GM23338 (cell line): ENCODE measurements around the gene TTC3. TPM values are rescaled to one million over a fixed set of nuclear protein-coding genes. Genes with fewer than 3 reads are reported as not detected.

Experiments used
- ATAC-seq: fragments of 200-7000 bp; cut with Tn5 transposase; 3 replicates; pipeline ENCODE4 v1.9.1; 2020
- DNase-seq: peaks from one replicate; pipeline ENCODE4 v3.0.0-alpha.2; 2015; ENCODE audit warnings: low spot score
- H2AFZ ChIP-seq: fragments of 200-600 bp; sonication (generic); 2 replicates; pipeline ENCODE4 v1.8.0; 2016; ENCODE audit warnings: antibody characterized with exemption, mild to moderate bottlenecking, moderate library complexity
- H3F3A ChIP-seq: fragments of 200-600 bp; sonication (generic); replicated peaks from 2 replicates; pipeline ENCODE4 v1.8.0; 2017; ENCODE audit warnings: antibody characterized with exemption, mixed run types, low read depth
- H3K27ac ChIP-seq: fragments of 200-600 bp; sonication (generic); 2 replicates; pipeline ENCODE4 v1.6.1; 2016; ENCODE audit warnings: low read depth
- H3K27me3 ChIP-seq: fragments of 200-600 bp; sonication (generic); 2 replicates; pipeline ENCODE4 v1.8.0; 2016; ENCODE audit warnings: mild to moderate bottlenecking, mixed run types, moderate library complexity; ENCODE audit not compliant: insufficient read depth
- H3K36me3 ChIP-seq: fragments of 200-600 bp; sonication (generic); 2 replicates; pipeline ENCODE4 v1.8.0; 2016; ENCODE audit warnings: mild to moderate bottlenecking; ENCODE audit not compliant: insufficient read depth
- H3K4me1 ChIP-seq: fragments of 200-600 bp; sonication (generic); 2 replicates; pipeline ENCODE4 v1.8.0; 2016; ENCODE audit warnings: mild to moderate bottlenecking, moderate library complexity; ENCODE audit not compliant: insufficient read depth
- H3K4me2 ChIP-seq: fragments of 200-600 bp; sonication (generic); 2 replicates; pipeline ENCODE4 v1.7.1; 2017; ENCODE audit warnings: mixed run types
- H3K4me3 ChIP-seq: fragments of 200-600 bp; sonication (generic); 2 replicates; pipeline ENCODE4 v1.6.1; 2016; ENCODE audit warnings: mixed run types
- H3K79me2 ChIP-seq: fragments of 200-600 bp; sonication (generic); replicated peaks from 2 replicates; pipeline ENCODE4 v1.8.0; 2017; ENCODE audit warnings: mild to moderate bottlenecking; ENCODE audit not compliant: insufficient read depth
- H3K9me2 ChIP-seq: fragments of 200-600 bp; sonication (generic); 2 replicates; pipeline ENCODE4 v1.8.0; 2017; ENCODE audit not compliant: insufficient read depth
- H4K20me1 ChIP-seq: fragments of 200-600 bp; sonication (generic); replicated peaks from 2 replicates; pipeline ENCODE4 v1.8.0; 2017; ENCODE audit warnings: mild to moderate bottlenecking; ENCODE audit not compliant: insufficient read depth
- H3K27ac Mint-ChIP-seq: 2 replicates; pipeline ENCODE4 v1.8.0; 2020; ENCODE audit warnings: inconsistent platforms, mild to moderate bottlenecking, moderate library complexity, mixed read lengths
- H3K27me3 Mint-ChIP-seq: 3 replicates; pipeline ENCODE4 v1.8.0; 2022; ENCODE audit warnings: low read depth, mild to moderate bottlenecking, moderate library complexity, mixed read lengths, inconsistent platforms; ENCODE audit not compliant: insufficient read depth, poor library complexity
- H3K36me3 Mint-ChIP-seq: 3 replicates; pipeline ENCODE4 v1.8.0; 2021; ENCODE audit warnings: low read depth, mild to moderate bottlenecking, inconsistent platforms, moderate library complexity, mixed read lengths
- H3K4me1 Mint-ChIP-seq: 3 replicates; pipeline ENCODE4 v1.8.0; 2020; ENCODE audit warnings: mild to moderate bottlenecking, inconsistent platforms, mixed read lengths
- H3K4me3 Mint-ChIP-seq: 3 replicates; pipeline ENCODE4 v1.8.0; 2021; ENCODE audit warnings: moderate library complexity, mild to moderate bottlenecking, inconsistent platforms, mixed read lengths
- H3K9me3 Mint-ChIP-seq: 3 replicates; pipeline ENCODE4 v1.8.0; 2020; ENCODE audit warnings: moderate library complexity, mild to moderate bottlenecking, inconsistent platforms, mixed read lengths
- CTCF ChIP-seq, 2 experiments: fragments of 200-600 bp in 1 of 2; sonication (generic) in 1 of 2; conservative IDR thresholded peaks; 2 replicates each; pipeline versions ENCODE4 v1.5.1 to v1.6.1; 2016 to 2017; ENCODE audit warnings: antibody characterized with exemption in 2 of 2, low read depth in 2 of 2, mild to moderate bottlenecking in 2 of 2, moderate library complexity in 1 of 2
- ETS1 ChIP-seq: IDR thresholded peaks from 2 replicates; pipeline ENCODE4 v1.6.1; 2016; ENCODE audit warnings: antibody characterized with exemption
- EZH2phosphoT487 ChIP-seq: fragments of 200-600 bp; sonication (generic); IDR thresholded peaks from one replicate; pipeline ENCODE4 v1.8.1; 2018; ENCODE audit warnings: antibody characterized with exemption; ENCODE audit not compliant: unreplicated experiment
- JUNB ChIP-seq: IDR thresholded peaks from one replicate; pipeline ENCODE4 v1.6.1; 2016; ENCODE audit warnings: antibody characterized with exemption; ENCODE audit not compliant: unreplicated experiment
- NANOG ChIP-seq: IDR thresholded peaks from 2 replicates; pipeline ENCODE4 v1.6.1; 2016; ENCODE audit warnings: antibody characterized with exemption, borderline replicate concordance
- REST ChIP-seq: IDR thresholded peaks from one replicate; pipeline ENCODE4 v1.6.1; 2018; ENCODE audit warnings: antibody characterized with exemption; ENCODE audit not compliant: unreplicated experiment
- ZNF114 ChIP-seq: fragments of 250-450 bp; sonication (Bioruptor Pico); IDR thresholded peaks from 2 replicates; pipeline ENCODE4 v1.5.0; 2020; ENCODE audit warnings: mild to moderate bottlenecking, moderate library complexity
- ZNF331 ChIP-seq: fragments of 250-450 bp; sonication (Bioruptor Pico); IDR thresholded peaks from 2 replicates; pipeline ENCODE4 v1.5.0; 2020; ENCODE audit warnings: low read depth, mild to moderate bottlenecking, moderate library complexity
- ZNF462 ChIP-seq: fragments of 250-450 bp; sonication (Bioruptor Pico); IDR thresholded peaks from 2 replicates; pipeline ENCODE4 v1.5.0; 2020; ENCODE audit warnings: mild to moderate bottlenecking, moderate library complexity
- polyA plus RNA-seq: library from polyadenylated mRNA; unstranded; fragments of >200 nt; fragmentation: Nextera tagmentation; extraction: Ambion mirVana; gene quantifications from 2 replicates; pipeline ENCODE4 v1.2.1, GENCODE V29; 2016
- total RNA-seq: library from RNA; depleted of rRNA; stranded (reverse); fragments of >200 nt; shearing (Covaris generic); gene quantifications from 2 replicates; pipeline ENCODE4 v1.2.3, GENCODE V29; 2014

TTC3 gene
- total and polyA plus RNA-seq, 2 experiments from 2014 or later, result 28.9 to 48.6 TPM

- no peak for TF ChIP-seq ZNF462 (CRISPR knock-in tag)
These were observed 57.9 kb downstream of the TTC3 start (continued) for GRCh38 chr21:37130971-37131370.

GRCh38 chr21:37136261-37136660 is 63.2 kb downstream of the TTC3 start:
- no peaks in the 10 kb centered on the region for H3K79me2 ChIP-seq
- Mint-ChIP-seq H3K4me3 (no peak overlapping the region), H3K4me1 (peaks cover 4% of the 10 kb centered on the region; the same call in 2 of the 3 replicates), H3K27ac (no peak overlapping the region), H3K9me3 (no peaks in the 10 kb centered on the region), H3K36me3 (peaks cover 17% of the 10 kb centered on the region; the same call in 2 of the 3 replicates), H3K27me3 (no peaks in the 10 kb centered on the region)
- H3K9me2 ChIP-seq, result no peaks in the 10 kb centered on the region
- H2AFZ ChIP-seq, result no peak overlapping the region
- no peaks in the 10 kb centered on the region for H3K27me3 ChIP-seq
- no peaks in the 10 kb centered on the region for H3K36me3 ChIP-seq
- H3F3A ChIP-seq, result no peaks in the 10 kb centered on the region
- no peaks in the 10 kb centered on the region for H4K20me1 ChIP-seq
- H3K4me2 ChIP-seq, result no peak overlapping the region
- H3K4me1 ChIP-seq, result no peaks in the 10 kb centered on the region
- no peak for TF ChIP-seq ZNF331 (CRISPR knock-in tag)
- no peak for TF ChIP-seq ZNF114 (CRISPR knock-in tag)
- no peak for TF ChIP-seq ETS1
- TF ChIP-seq NANOG, result no peak
- no peak for TF ChIP-seq JUNB
- no peak for TF ChIP-seq REST
- no peak for TF ChIP-seq EZH2phosphoT487
- TF ChIP-seq CTCF (conservative IDR thresholded peaks at IDR 0.05; ENCODE audit: low read depth in 2 of 2), result no peak
- H3K4me3 ChIP-seq, result no peak overlapping the region
- no peak overlapping the region for H3K27ac ChIP-seq
- ATAC-seq, result no peak
- DNase-seq, result no peak
